ENCODE results near the gene HES1. TPM values are rescaled to one million over a fixed set of nuclear protein-coding genes. Genes with fewer than 3 reads are reported as not detected.

The HES1 gene
- total and polyA plus RNA-seq, 9 of the 15 experiments (the other 6 are each of a cell fraction or from before 2014, with no cell fraction given) = 3.4 to 37.0 (median 19.3) TPM

DNA sequence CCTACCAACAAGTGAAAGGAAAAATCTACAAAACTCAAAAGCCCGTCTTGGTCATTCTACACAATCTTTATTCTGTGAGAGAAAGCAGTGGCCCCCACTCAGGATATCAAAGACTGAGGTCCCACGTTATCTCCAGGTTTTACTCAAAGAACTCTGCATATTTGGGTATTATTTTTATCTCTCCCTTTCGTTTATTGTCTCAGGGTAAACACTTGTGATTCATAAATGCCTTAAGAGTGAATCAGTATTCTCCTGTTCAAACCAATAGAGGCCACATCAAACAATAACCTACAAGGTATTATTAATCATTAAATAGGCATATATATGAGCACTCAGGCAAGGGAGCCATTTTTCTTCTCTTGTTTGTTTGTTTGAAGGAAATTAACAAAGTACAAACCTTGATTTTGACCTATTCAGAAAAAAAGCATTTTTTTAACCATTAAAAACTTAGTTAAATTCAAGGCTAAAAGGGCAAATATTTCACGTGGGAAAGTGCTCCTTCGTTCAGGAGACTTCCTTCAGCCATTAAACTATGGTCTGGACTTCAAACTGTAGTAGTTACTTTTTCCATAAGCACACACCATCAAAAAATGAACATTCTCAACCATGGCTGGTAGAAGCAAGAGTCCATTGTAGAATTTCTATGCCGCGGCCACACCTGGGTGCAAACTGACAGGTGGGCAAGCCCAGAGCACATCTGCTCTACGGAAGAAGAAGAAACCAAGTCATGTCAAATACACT is 13.9 kb upstream of the HES1 start:
- peaks cover 5 to 14% of the 10 kb centered on the region in 2 experiments; a peak in 3 of 5 replicates for H3K27me3 ChIP-seq (ENCODE audit: control insufficient read depth in 2 of 2, insufficient read depth in 2 of 2, low read length in 2 of 2)
- H3K9ac ChIP-seq (ENCODE audit: insufficient read depth in 1 of 2, low read depth in 2 of 2, low read length in 2 of 2) = no peak overlapping the region
- no peak for FAIRE-seq
- WGBS (ENCODE audit: insufficient coverage, low coverage, missing lambda C conversion rate) = 22% methylated on average over 8 of the region's 8 CpGs
- H3K9me3 ChIP-seq (replicated peaks; ENCODE audit: control insufficient read depth, insufficient read depth, low read depth, low read length) = no peaks in the 10 kb centered on the region
- ChIA-PET POLR2A (no interaction called here), CTCF (ENCODE audit: low intra/inter-chr PET ratio) (no interaction called here)
- no peak overlapping the region for H3K4me2 ChIP-seq (ENCODE audit: insufficient read depth, low read length)
- peaks cover 0 to 3% of the 10 kb centered on the region in 2 experiments; a peak in 1 of 5 replicates for H3K4me1 ChIP-seq (replicated peaks in 1 of 2; ENCODE audit: control insufficient read depth in 2 of 2, insufficient read depth in 2 of 2, low read length in 2 of 2)
- DNase-seq (ENCODE audit: extremely low read depth in 1 of 4, low spot score in 3 of 4) = no peak
- H3K27ac ChIP-seq (ENCODE audit: extremely low read depth, low read depth, low read length) = no peak overlapping the region
- in situ Hi-C loops (cut with MboI) = no loop called here
- no peaks in the 10 kb centered on the region for H3K36me3 ChIP-seq (ENCODE audit: control insufficient read depth, insufficient read depth, low read length)
- no peak overlapping the region for H3K4me3 ChIP-seq
- no peaks in the 10 kb centered on the region for H4K20me1 ChIP-seq (replicated peaks; ENCODE audit: control insufficient read depth, insufficient read depth, low read length)
- intact Hi-C loops (cut with micrococcal nuclease) = no loop called here
- no peaks in the 10 kb centered on the region for H3K9me1 ChIP-seq (ENCODE audit: control insufficient read depth, insufficient read depth, low read length)
- TF ChIP-seq ELF1 (tag; IDR thresholded peaks at IDR 0.05) (no peak), FOSL1 (tag; conservative IDR thresholded peaks at IDR 0.05) (0 out of 2 replicates have a peak, but pooled peaks have one; percentile 24), CHD4 (IDR thresholded peaks at IDR 0.05; ENCODE audit: insufficient read depth, insufficient replicate concordance, low read depth, low read length, poor library complexity, severe bottlenecking) (no peak), EWSR1 (IDR thresholded peaks at IDR 0.05; ENCODE audit: borderline replicate concordance, low read depth, partially characterized antibody) (no peak), CAMTA2 (CRISPR knock-in tag; conservative IDR thresholded peaks at IDR 0.05) (no peak)
- TF ChIP-seq, protein P1, sequence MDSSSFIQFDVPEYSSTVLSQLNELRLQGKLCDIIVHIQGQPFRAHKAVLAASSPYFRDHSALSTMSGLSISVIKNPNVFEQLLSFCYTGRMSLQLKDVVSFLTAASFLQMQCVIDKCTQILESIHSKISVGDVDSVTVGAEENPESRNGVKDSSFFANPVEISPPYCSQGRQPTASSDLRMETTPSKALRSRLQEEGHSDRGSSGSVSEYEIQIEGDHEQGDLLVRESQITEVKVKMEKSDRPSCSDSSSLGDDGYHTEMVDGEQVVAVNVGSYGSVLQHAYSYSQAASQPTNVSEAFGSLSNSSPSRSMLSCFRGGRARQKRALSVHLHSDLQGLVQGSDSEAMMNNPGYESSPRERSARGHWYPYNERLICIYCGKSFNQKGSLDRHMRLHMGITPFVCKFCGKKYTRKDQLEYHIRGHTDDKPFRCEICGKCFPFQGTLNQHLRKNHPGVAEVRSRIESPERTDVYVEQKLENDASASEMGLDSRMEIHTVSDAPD (CRISPR knock-in tag; IDR thresholded peaks at IDR 0.05) = no peak
- TF ChIP-seq, protein P2, sequence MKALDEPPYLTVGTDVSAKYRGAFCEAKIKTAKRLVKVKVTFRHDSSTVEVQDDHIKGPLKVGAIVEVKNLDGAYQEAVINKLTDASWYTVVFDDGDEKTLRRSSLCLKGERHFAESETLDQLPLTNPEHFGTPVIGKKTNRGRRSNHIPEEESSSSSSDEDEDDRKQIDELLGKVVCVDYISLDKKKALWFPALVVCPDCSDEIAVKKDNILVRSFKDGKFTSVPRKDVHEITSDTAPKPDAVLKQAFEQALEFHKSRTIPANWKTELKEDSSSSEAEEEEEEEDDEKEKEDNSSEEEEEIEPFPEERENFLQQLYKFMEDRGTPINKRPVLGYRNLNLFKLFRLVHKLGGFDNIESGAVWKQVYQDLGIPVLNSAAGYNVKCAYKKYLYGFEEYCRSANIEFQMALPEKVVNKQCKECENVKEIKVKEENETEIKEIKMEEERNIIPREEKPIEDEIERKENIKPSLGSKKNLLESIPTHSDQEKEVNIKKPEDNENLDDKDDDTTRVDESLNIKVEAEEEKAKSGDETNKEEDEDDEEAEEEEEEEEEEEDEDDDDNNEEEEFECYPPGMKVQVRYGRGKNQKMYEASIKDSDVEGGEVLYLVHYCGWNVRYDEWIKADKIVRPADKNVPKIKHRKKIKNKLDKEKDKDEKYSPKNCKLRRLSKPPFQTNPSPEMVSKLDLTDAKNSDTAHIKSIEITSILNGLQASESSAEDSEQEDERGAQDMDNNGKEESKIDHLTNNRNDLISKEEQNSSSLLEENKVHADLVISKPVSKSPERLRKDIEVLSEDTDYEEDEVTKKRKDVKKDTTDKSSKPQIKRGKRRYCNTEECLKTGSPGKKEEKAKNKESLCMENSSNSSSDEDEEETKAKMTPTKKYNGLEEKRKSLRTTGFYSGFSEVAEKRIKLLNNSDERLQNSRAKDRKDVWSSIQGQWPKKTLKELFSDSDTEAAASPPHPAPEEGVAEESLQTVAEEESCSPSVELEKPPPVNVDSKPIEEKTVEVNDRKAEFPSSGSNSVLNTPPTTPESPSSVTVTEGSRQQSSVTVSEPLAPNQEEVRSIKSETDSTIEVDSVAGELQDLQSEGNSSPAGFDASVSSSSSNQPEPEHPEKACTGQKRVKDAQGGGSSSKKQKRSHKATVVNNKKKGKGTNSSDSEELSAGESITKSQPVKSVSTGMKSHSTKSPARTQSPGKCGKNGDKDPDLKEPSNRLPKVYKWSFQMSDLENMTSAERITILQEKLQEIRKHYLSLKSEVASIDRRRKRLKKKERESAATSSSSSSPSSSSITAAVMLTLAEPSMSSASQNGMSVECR (CRISPR knock-in tag; IDR thresholded peaks at IDR 0.05) = no peak
- no peak for ATAC-seq
- BruUV-seq (replicated peaks) = no TSS peak
- H3K79me2 ChIP-seq (ENCODE audit: control insufficient read depth, insufficient read depth, low read length) = no peaks in the 10 kb centered on the region
- H2AFZ ChIP-seq (ENCODE audit: low read depth, low read length) = no peak overlapping the region
